SK-N-MC (cell line): ENCODE results near the gene STX16.

ENCODE experiments used
- EZH2 ChIP-seq: fragments of 200-600 bp; sonication (generic); IDR thresholded peaks from one replicate; pipeline ENCODE4 v1.6.1; 2017; ENCODE audit warnings: antibody characterized with exemption
- POLR2AphosphoS5 ChIP-seq: IDR thresholded peaks from 2 replicates; pipeline ENCODE4 v1.6.1; 2012; ENCODE audit warnings: mild to moderate bottlenecking, low read depth, low read length, borderline replicate concordance

- TF ChIP-seq POLR2AphosphoS5 (no peak), EZH2 (no peak)
These were observed 47.0 kb downstream of the STX16 start for GRCh38 chr20:58697867-58698703.
